GM23248 (cell line): ENCODE measurements around the gene SKAP1. TPM values are rescaled to one million over a fixed set of nuclear protein-coding genes. Genes with fewer than 3 reads are reported as not detected.

ENCODE experiments used
- DNase-seq: peaks from one replicate; pipeline ENCODE4 v3.0.0-alpha.2; 2015
- H2AFZ ChIP-seq: fragments of 200-600 bp; sonication (generic); 2 replicates; pipeline ENCODE4 v1.6.1; 2016; ENCODE audit warnings: antibody characterized with exemption
- H3F3A ChIP-seq: fragments of 200-600 bp; sonication (generic); 2 replicates; pipeline ENCODE4 v1.6.1; 2016; ENCODE audit warnings: mild to moderate bottlenecking, antibody characterized with exemption, mixed run types; ENCODE audit not compliant: insufficient read depth
- H3K27ac ChIP-seq: fragments of 200-600 bp; sonication (generic); 2 replicates; pipeline ENCODE4 v1.5.1; 2016; ENCODE audit warnings: mild to moderate bottlenecking
- H3K27me3 ChIP-seq: fragments of 200-600 bp; sonication (generic); replicated peaks from 2 replicates; pipeline ENCODE4 v1.6.1; 2016; ENCODE audit warnings: mild to moderate bottlenecking; ENCODE audit not compliant: insufficient read depth
- H3K36me3 ChIP-seq: fragments of 200-600 bp; sonication (generic); 2 replicates; pipeline ENCODE4 v1.6.1; 2016; ENCODE audit warnings: low read depth, mild to moderate bottlenecking
- H3K4me1 ChIP-seq: fragments of 200-600 bp; sonication (generic); 2 replicates; pipeline ENCODE4 v1.6.1; 2016; ENCODE audit warnings: mild to moderate bottlenecking; ENCODE audit not compliant: insufficient read depth
- H3K4me2 ChIP-seq: fragments of 200-600 bp; sonication (generic); one replicate; pipeline ENCODE4 v1.6.1; 2016; ENCODE audit warnings: mild to moderate bottlenecking; ENCODE audit not compliant: unreplicated experiment
- H3K4me3 ChIP-seq: fragments of 200-600 bp; sonication (generic); 2 replicates; pipeline ENCODE4 v1.5.1; 2016; ENCODE audit warnings: mild to moderate bottlenecking
- H3K79me2 ChIP-seq: fragments of 200-600 bp; sonication (generic); 2 replicates; pipeline ENCODE4 v1.6.1; 2016; ENCODE audit warnings: mild to moderate bottlenecking; ENCODE audit not compliant: insufficient read depth
- H3K9ac ChIP-seq: fragments of 200-600 bp; sonication (generic); 2 replicates; pipeline ENCODE4 v1.6.1; 2016; ENCODE audit warnings: mild to moderate bottlenecking
- H3K9me2 ChIP-seq: fragments of 200-600 bp; sonication (generic); 2 replicates; pipeline ENCODE4 v1.6.1; 2016; ENCODE audit warnings: mixed run types, mild to moderate bottlenecking, moderate library complexity; ENCODE audit not compliant: insufficient read depth
- H3K9me3 ChIP-seq: fragments of 200-600 bp; sonication (generic); one replicate; pipeline ENCODE4 v1.6.1; 2017; ENCODE audit warnings: low read depth
- H4K20me1 ChIP-seq: fragments of 200-600 bp; sonication (generic); 2 replicates; pipeline ENCODE4 v1.6.0; 2016; ENCODE audit not compliant: insufficient read depth
- EZH2 ChIP-seq: fragments of 200-600 bp; sonication (generic); IDR thresholded peaks from 2 replicates; pipeline ENCODE4 v1.6.1; 2018; ENCODE audit warnings: antibody characterized with exemption, mild to moderate bottlenecking; ENCODE audit not compliant: insufficient read depth, poor library complexity, severe bottlenecking
- EZH2phosphoT487 ChIP-seq: fragments of 200-600 bp; sonication (generic); IDR thresholded peaks from 2 replicates; pipeline ENCODE4 v1.6.1; 2018; ENCODE audit warnings: antibody characterized with exemption, moderate library complexity, mild to moderate bottlenecking, low read depth; ENCODE audit not compliant: insufficient read depth
- WGBS, 2 experiments: methylation state at CpG; one replicate each; pipeline ENCODE4 v1.1.6; 2015 to 2017; ENCODE audit warnings: low lambda C conversion rate in 2 of 2, low coverage in 1 of 2; ENCODE audit errors: missing lambda C conversion rate in 2 of 2; 5-methylcytosine and 5-hydroxymethylcytosine counted together
- in situ Hi-C: fragments of 300-500 bp; cut with MboI; formaldehyde crosslinking; loops from 2 replicates; pipeline ENCODE4 v1.15.0; 2020
- polyA plus RNA-seq: library from polyadenylated mRNA; unstranded; fragments of >200 nt; fragmentation: Nextera tagmentation; extraction: Ambion mirVana; gene quantifications from 2 replicates; pipeline ENCODE4 v1.2.1, GENCODE V29; 2016
- total RNA-seq: library from RNA; depleted of rRNA; stranded (reverse); fragments of >200 nt; shearing (Covaris generic); gene quantifications from 2 replicates; pipeline ENCODE4 v1.2.3, GENCODE V29; 2014

Gene SKAP1
- total and polyA plus RNA-seq, 2 experiments from 2014 or later: not detected

GRCh38 chr17:48144231-48144630 is 285.8 kb downstream of the SKAP1 start:
- no peaks in the 10 kb centered on the region for H3F3A ChIP-seq
- no peaks in the 10 kb centered on the region for H3K79me2 ChIP-seq
- H3K4me1 ChIP-seq: no peaks in the 10 kb centered on the region
- 36 to 39% methylated on average over 8 of the region's 8 CpGs for WGBS, 2 experiments
- no peak overlapping the region for H3K4me2 ChIP-seq
- H3K27ac ChIP-seq: no peak overlapping the region
- H3K9me3 ChIP-seq: no peaks in the 10 kb centered on the region
- H3K36me3 ChIP-seq: no peaks in the 10 kb centered on the region
- no peaks in the 10 kb centered on the region for H4K20me1 ChIP-seq
- DNase-seq: no peak
- no peak overlapping the region for H3K4me3 ChIP-seq
- in situ Hi-C loops: no loop called here
- no peak overlapping the region for H3K9ac ChIP-seq
- no peak overlapping the region for H2AFZ ChIP-seq
- H3K27me3 ChIP-seq: peaks cover 81% of the 10 kb centered on the region
- no peak for TF ChIP-seq EZH2
- no peak for TF ChIP-seq EZH2phosphoT487
- no peaks in the 10 kb centered on the region for H3K9me2 ChIP-seq

GRCh38 chr17:48143629-48144028 is 286.4 kb downstream of the SKAP1 start:
- in situ Hi-C loops: no loop called here
- TF ChIP-seq EZH2phosphoT487 (no peak), EZH2 (no peak)
- Histone ChIP-seq H3K9me3 (no peaks in the 10 kb centered on the region), H3K36me3 (no peaks in the 10 kb centered on the region), H3K9me2 (no peaks in the 10 kb centered on the region), H2AFZ (no peak overlapping the region), H3K27me3 (peaks cover 75% of the 10 kb centered on the region), H3K27ac (no peak overlapping the region), H3K4me1 (no peaks in the 10 kb centered on the region), H4K20me1 (no peaks in the 10 kb centered on the region), H3K4me3 (no peak overlapping the region), H3K79me2 (no peaks in the 10 kb centered on the region), H3K9ac (no peak overlapping the region), H3K4me2 (no peak overlapping the region), H3F3A (no peaks in the 10 kb centered on the region)
- WGBS, 2 experiments: 26 to 31% methylated on average over 6 of the region's 6 CpGs
- DNase-seq: no peak

- H3K79me2 ChIP-seq: no peaks in the 10 kb centered on the region
- no peak overlapping the region for H3K4me2 ChIP-seq
- H3K36me3 ChIP-seq: no peaks in the 10 kb centered on the region
- H3K9me3 ChIP-seq: no peaks in the 10 kb centered on the region
- H3K9ac ChIP-seq: no peak overlapping the region
- DNase-seq: no peak
- no peaks in the 10 kb centered on the region for H3K9me2 ChIP-seq
- H3K4me1 ChIP-seq: no peaks in the 10 kb centered on the region
- H2AFZ ChIP-seq: no peak overlapping the region
- TF ChIP-seq EZH2 (no peak), EZH2phosphoT487 (no peak)
- peaks cover 42% of the 10 kb centered on the region for H3K27me3 ChIP-seq
- no peak overlapping the region for H3K4me3 ChIP-seq
- no peaks in the 10 kb centered on the region for H3F3A ChIP-seq
- H4K20me1 ChIP-seq: no peaks in the 10 kb centered on the region
- WGBS, 2 experiments: 44 to 62% methylated on average over 2 of the region's 2 CpGs
- in situ Hi-C loops: no loop called here
- H3K27ac ChIP-seq: no peak overlapping the region
Measured at GRCh38 chr17:48139944-48140343, 290.1 kb downstream of the SKAP1 start.

GRCh38 chr17:48137656-48138055 is 292.4 kb downstream of the SKAP1 start:
- Histone ChIP-seq H4K20me1 (no peaks in the 10 kb centered on the region), H3K27ac (no peak overlapping the region), H3K9me2 (no peaks in the 10 kb centered on the region), H2AFZ (no peak overlapping the region), H3K4me1 (no peaks in the 10 kb centered on the region), H3K9ac (no peak overlapping the region), H3K4me2 (no peak overlapping the region), H3K79me2 (no peaks in the 10 kb centered on the region), H3K36me3 (no peaks in the 10 kb centered on the region), H3K27me3 (peaks cover 19% of the 10 kb centered on the region), H3F3A (no peaks in the 10 kb centered on the region), H3K4me3 (no peak overlapping the region), H3K9me3 (no peaks in the 10 kb centered on the region)
- in situ Hi-C loops: no loop called here
- no peak for TF ChIP-seq EZH2phosphoT487
- TF ChIP-seq EZH2: no peak
- peak; percentile 17 for DNase-seq
- WGBS, 2 experiments: 9 to 11% methylated on average over 1 of the region's 1 CpG
